Osteocyte (in vitro differentiated cells): ENCODE data around the gene SMOC2. TPM values are rescaled to one million over a fixed set of nuclear protein-coding genes. Genes with fewer than 3 reads are reported as not detected.

ENCODE experiments used
- DNase-seq: peaks from one replicate; pipeline ENCODE4 v3.0.0; 2021; ENCODE audit warnings: mixed read lengths; ENCODE audit not compliant: unreplicated experiment; ENCODE audit errors: extremely low spot score
- H3K27ac Mint-ChIP-seq: one replicate; pipeline ENCODE4 v1.8.0; 2021; ENCODE audit warnings: mild to moderate bottlenecking, mixed read lengths; ENCODE audit not compliant: unreplicated experiment
- H3K27me3 Mint-ChIP-seq: one replicate; pipeline ENCODE4 v1.8.0; 2021; ENCODE audit warnings: mixed read lengths; ENCODE audit not compliant: unreplicated experiment
- H3K36me3 Mint-ChIP-seq: one replicate; pipeline ENCODE4 v1.8.0; 2021; ENCODE audit warnings: mixed read lengths; ENCODE audit not compliant: unreplicated experiment
- H3K4me1 Mint-ChIP-seq: one replicate; pipeline ENCODE4 v1.8.0; 2021; ENCODE audit warnings: mixed read lengths; ENCODE audit not compliant: unreplicated experiment
- H3K4me3 Mint-ChIP-seq: one replicate; pipeline ENCODE4 v1.8.0; 2021; ENCODE audit warnings: mild to moderate bottlenecking, moderate library complexity, mixed read lengths; ENCODE audit not compliant: unreplicated experiment
- H3K9me3 Mint-ChIP-seq: one replicate; pipeline ENCODE4 v1.8.0; 2021; ENCODE audit warnings: mixed read lengths; ENCODE audit not compliant: unreplicated experiment
- total RNA-seq: library from RNA; stranded (reverse); gene quantifications from 2 replicates; pipeline ENCODE4 v1.2.1, GENCODE V29; 2021
- TF ChIP-seq, protein P1 (sequence below): fragments of 200-600 bp; sonication (generic); IDR thresholded peaks from 2 replicates; pipeline ENCODE4 v1.5.0; 2021; ENCODE audit warnings: antibody characterized with exemption, mild to moderate bottlenecking, moderate library complexity

SMOC2 gene
- total RNA-seq, 1 donor from 2014 or later = 11.6 TPM

DNA sequence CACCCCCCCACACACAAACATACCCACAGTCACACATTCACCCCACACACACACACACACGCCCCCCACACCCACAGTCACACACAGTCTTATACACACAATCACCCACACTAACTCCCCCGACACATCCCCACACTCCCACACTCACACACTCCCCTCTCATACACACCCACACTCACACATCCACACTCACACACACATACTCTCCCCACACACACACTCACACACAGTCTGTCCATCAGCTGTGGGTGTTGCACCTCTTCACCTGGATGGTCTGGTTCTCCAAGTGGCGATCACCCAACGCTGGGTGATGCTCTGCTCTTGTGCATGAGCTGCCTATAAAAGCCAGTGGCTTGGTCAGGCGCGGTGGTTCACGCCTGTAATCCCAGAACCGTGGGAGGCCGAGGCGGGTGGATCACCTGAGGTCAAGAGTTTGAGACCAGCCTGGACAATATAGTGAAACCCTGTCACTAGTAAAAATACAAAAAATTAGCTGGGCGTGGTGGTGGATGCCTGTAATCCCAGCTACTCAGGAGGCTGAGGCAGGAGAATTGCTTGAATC is 158.9 kb downstream of the SMOC2 start:
- no peak for DNase-seq
- Mint-ChIP-seq H3K27me3 (peaks cover 9% of the 10 kb centered on the region), H3K4me3 (no peak overlapping the region), H3K36me3 (no peaks in the 10 kb centered on the region), H3K27ac (no peak overlapping the region), H3K9me3 (no peaks in the 10 kb centered on the region), H3K4me1 (no peaks in the 10 kb centered on the region)
- TF ChIP-seq, protein P1, sequence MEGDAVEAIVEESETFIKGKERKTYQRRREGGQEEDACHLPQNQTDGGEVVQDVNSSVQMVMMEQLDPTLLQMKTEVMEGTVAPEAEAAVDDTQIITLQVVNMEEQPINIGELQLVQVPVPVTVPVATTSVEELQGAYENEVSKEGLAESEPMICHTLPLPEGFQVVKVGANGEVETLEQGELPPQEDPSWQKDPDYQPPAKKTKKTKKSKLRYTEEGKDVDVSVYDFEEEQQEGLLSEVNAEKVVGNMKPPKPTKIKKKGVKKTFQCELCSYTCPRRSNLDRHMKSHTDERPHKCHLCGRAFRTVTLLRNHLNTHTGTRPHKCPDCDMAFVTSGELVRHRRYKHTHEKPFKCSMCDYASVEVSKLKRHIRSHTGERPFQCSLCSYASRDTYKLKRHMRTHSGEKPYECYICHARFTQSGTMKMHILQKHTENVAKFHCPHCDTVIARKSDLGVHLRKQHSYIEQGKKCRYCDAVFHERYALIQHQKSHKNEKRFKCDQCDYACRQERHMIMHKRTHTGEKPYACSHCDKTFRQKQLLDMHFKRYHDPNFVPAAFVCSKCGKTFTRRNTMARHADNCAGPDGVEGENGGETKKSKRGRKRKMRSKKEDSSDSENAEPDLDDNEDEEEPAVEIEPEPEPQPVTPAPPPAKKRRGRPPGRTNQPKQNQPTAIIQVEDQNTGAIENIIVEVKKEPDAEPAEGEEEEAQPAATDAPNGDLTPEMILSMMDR = no peak

DNA sequence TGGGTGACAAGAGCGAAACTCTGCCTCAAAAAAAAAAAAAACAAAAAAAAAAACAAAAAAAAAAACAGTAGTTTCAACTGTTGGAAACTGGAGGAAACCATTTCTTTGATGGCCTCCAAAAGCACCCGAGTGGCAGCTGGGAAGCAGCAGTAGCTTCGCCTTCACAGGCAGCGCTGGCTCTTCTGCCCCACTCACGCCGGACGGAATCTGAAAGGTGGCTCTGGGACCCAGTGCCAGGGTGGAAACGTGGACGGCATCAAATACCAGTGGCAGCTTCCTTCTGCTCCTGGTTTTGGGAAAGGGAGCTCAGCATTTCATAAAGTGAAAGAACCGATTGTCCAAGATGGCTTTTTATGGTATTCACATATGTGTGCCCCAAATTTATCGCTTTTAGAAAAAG is 159.4 kb downstream of the SMOC2 start:
- H3K27ac Mint-ChIP-seq = no peak overlapping the region
- TF ChIP-seq, protein P1 = no peak
- H3K4me3 Mint-ChIP-seq = no peak overlapping the region
- H3K9me3 Mint-ChIP-seq = no peaks in the 10 kb centered on the region
- H3K4me1 Mint-ChIP-seq = no peaks in the 10 kb centered on the region
- H3K27me3 Mint-ChIP-seq = peaks cover 12% of the 10 kb centered on the region
- DNase-seq = no peak
- H3K36me3 Mint-ChIP-seq = no peaks in the 10 kb centered on the region

DNA sequence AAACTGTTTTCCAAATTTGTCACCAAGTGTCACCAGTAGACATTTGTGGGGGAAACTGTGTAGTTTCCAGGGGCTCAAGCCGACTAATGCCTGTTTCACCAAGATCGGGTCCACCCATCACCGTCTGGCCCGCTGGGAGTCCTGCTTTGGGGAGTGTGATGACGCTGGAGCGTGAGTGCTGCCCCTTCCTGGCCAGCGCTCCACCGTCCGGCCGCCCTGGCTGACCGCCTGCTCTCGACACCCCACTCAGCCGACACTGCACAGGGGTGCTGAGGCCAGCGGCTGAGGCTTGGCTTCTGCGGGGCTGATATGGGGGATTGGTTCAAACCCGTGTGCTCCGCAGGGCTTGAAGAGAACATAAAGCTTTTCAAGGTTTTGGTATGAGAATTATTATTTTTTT is 160.1 kb downstream of the SMOC2 start:
- Mint-ChIP-seq H3K36me3 (no peaks in the 10 kb centered on the region), H3K9me3 (no peaks in the 10 kb centered on the region), H3K4me3 (no peak overlapping the region), H3K27me3 (peaks cover 12% of the 10 kb centered on the region), H3K4me1 (no peaks in the 10 kb centered on the region), H3K27ac (no peak overlapping the region)
- TF ChIP-seq, protein P1 = no peak
- DNase-seq = no peak

DNA sequence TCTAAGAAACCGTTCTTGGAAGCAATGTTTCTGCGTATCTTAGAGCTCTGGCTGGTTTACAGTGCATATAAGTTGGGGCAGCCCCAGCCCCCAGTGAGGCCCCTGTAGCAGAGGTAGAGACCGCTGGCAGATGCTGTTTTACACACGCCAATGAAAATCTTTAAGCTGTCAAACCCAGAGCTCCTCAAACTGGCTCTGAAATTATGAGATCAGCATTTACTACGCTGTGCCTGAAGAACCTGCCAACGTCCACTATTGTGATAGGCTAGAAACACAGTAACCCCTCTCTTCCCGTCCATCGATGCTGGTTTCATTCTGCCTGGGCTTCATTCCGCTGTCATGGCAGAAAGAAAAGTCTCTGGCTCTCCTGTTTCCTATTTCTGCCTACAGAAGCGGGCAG is 160.6 kb downstream of the SMOC2 start:
- DNase-seq = no peak
- TF ChIP-seq, protein P1 = no peak
- H3K4me3 Mint-ChIP-seq = no peak overlapping the region
- H3K27me3 Mint-ChIP-seq = peaks cover 11% of the 10 kb centered on the region
- no peaks in the 10 kb centered on the region for H3K9me3 Mint-ChIP-seq
- H3K4me1 Mint-ChIP-seq = no peaks in the 10 kb centered on the region
- H3K36me3 Mint-ChIP-seq = no peaks in the 10 kb centered on the region
- H3K27ac Mint-ChIP-seq = no peak overlapping the region

DNA sequence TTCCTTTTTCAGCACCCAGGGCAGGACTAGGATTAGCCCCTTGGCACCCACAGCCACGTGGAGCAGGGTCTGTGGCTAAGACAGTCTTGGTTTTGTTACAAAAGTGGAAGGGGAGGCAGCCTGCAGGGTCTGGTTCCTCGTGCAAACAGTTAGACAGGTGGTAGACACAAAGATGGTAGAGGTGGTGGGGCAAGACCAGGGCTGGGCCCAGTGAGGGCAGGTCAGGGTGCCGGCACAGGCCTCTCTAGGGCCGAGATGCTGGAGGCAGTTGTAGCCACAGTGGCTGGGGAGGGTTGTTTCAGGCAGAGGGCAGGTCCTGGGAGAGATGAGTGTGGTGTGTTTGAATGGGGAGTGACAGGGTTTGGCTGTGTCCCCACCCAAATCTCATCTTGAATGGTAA is 161.6 kb downstream of the SMOC2 start:
- Mint-ChIP-seq H3K4me3 (no peak overlapping the region), H3K9me3 (no peaks in the 10 kb centered on the region), H3K36me3 (no peaks in the 10 kb centered on the region), H3K27me3 (peaks cover 7% of the 10 kb centered on the region), H3K27ac (no peak overlapping the region), H3K4me1 (no peaks in the 10 kb centered on the region)
- TF ChIP-seq, protein P1 = no peak
- DNase-seq = no peak
